ENCODE data around the gene CD3E.

DNA sequence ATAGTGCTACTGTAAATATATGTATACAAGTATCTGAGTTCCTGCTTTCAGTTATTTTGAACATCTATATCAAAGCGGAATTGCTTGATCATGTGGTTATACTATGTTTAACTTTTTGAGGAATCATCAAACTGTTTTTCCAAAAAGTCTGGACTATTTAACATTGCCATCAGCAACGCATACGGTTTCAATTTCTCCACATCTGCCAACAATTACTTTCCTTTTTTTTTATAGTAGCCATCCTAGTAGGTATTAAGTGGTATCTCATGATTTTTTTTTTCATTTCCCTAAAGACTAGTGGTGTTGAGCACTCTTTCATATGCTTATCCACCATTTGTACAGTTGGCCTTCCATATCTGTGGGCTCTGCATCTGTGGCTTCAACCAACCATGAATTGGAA lies 53.5 kb downstream of the CD3E start:
- no peak for TF ChIP-seq EZH2 (IDR thresholded peaks at IDR 0.05; ENCODE audit: low read depth)
- TF ChIP-seq, protein P1, sequence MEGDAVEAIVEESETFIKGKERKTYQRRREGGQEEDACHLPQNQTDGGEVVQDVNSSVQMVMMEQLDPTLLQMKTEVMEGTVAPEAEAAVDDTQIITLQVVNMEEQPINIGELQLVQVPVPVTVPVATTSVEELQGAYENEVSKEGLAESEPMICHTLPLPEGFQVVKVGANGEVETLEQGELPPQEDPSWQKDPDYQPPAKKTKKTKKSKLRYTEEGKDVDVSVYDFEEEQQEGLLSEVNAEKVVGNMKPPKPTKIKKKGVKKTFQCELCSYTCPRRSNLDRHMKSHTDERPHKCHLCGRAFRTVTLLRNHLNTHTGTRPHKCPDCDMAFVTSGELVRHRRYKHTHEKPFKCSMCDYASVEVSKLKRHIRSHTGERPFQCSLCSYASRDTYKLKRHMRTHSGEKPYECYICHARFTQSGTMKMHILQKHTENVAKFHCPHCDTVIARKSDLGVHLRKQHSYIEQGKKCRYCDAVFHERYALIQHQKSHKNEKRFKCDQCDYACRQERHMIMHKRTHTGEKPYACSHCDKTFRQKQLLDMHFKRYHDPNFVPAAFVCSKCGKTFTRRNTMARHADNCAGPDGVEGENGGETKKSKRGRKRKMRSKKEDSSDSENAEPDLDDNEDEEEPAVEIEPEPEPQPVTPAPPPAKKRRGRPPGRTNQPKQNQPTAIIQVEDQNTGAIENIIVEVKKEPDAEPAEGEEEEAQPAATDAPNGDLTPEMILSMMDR (conservative IDR thresholded peaks at IDR 0.05) = no peak

All from PC-9 (cell line).